GM21515 (cell line): ENCODE measurements around the gene SUCLG2.
"Not testable (repeated sequence)": the region's sequence is repeated elsewhere in the genome, so short reads cannot be mapped to it uniquely, and the experiment has no call there.

Experiments
- ATAC-seq: cut with Tn5 transposase; IDR thresholded peaks from one replicate; pipeline ENCODE4 v1.9.1; 2021; ENCODE audit not compliant: unreplicated experiment

The SUCLG2 gene

GRCh38 chr3:67564008-67564407 lies 90.4 kb downstream of the SUCLG2 start:
- no peak for ATAC-seq

- no peak for ATAC-seq
Measured at GRCh38 chr3:67561667-67562394, 92.6 kb downstream of the SUCLG2 start.

- ATAC-seq = no peak
Measured at GRCh38 chr3:67561266-67561665, 93.1 kb downstream of the SUCLG2 start.

- no peak for ATAC-seq
Measured at GRCh38 chr3:67559029-67559605, 95.3 kb downstream of the SUCLG2 start.

GRCh38 chr3:67558426-67558825 lies 96.0 kb downstream of the SUCLG2 start:
- no peak for ATAC-seq

- ATAC-seq = no peak
Measured at GRCh38 chr3:67557848-67558355, 96.5 kb downstream of the SUCLG2 start.

GRCh38 chr3:67551361-67552016 lies 102.9 kb downstream of the SUCLG2 start:
- ATAC-seq = no peak

GRCh38 chr3:67550541-67550940 lies 103.9 kb downstream of the SUCLG2 start:
- ATAC-seq = no peak

GRCh38 chr3:67542502-67543250 lies 111.7 kb downstream of the SUCLG2 start:
- ATAC-seq = not testable (repeated sequence)

- ATAC-seq = no peak
Measured at GRCh38 chr3:67540198-67540894, 114.1 kb downstream of the SUCLG2 start.

- ATAC-seq = not testable (repeated sequence)
Measured at GRCh38 chr3:67537203-67537602, 117.2 kb downstream of the SUCLG2 start.

- no peak for ATAC-seq
Measured at GRCh38 chr3:67535006-67535405, 119.4 kb downstream of the SUCLG2 start.

- no peak for ATAC-seq
Measured at GRCh38 chr3:67534594-67534993, 119.8 kb downstream of the SUCLG2 start.

GRCh38 chr3:67531181-67532101 lies 123.0 kb downstream of the SUCLG2 start:
- no peak for ATAC-seq

GRCh38 chr3:67529915-67530314 lies 124.5 kb downstream of the SUCLG2 start:
- ATAC-seq = no peak

GRCh38 chr3:67529337-67529736 lies 125.1 kb downstream of the SUCLG2 start:
- ATAC-seq = no peak

- no peak for ATAC-seq
Measured at GRCh38 chr3:67526246-67526645, 128.2 kb downstream of the SUCLG2 start.

- ATAC-seq = no peak
Measured at GRCh38 chr3:67524046-67524445, 130.4 kb downstream of the SUCLG2 start.

- no peak for ATAC-seq
Measured at GRCh38 chr3:67522081-67522480, 132.3 kb downstream of the SUCLG2 start.
